IPS-20b (cell line): ENCODE results near the gene SLC6A19.

Source experiments
- H3K27ac ChIP-seq: one replicate; pipeline ENCODE4 v1.5.1; 2013; ENCODE audit warnings: low read length
- H3K27me3 ChIP-seq: 2 replicates; pipeline ENCODE4 v1.6.1; 2013; ENCODE audit warnings: mild to moderate bottlenecking, low read length, inconsistent platforms; ENCODE audit not compliant: insufficient read depth
- H3K36me3 ChIP-seq: 2 replicates; pipeline ENCODE4 v1.6.1; 2013; ENCODE audit warnings: low read depth, mild to moderate bottlenecking, inconsistent platforms, low read length, moderate library complexity; ENCODE audit not compliant: insufficient read depth
- H3K4me1 ChIP-seq: 2 replicates; pipeline ENCODE4 v1.6.1; 2013; ENCODE audit warnings: mild to moderate bottlenecking, control low read depth, inconsistent platforms, low read length, moderate library complexity; ENCODE audit not compliant: insufficient read depth
- H3K4me3 ChIP-seq: 2 replicates; pipeline ENCODE4 v1.5.1; 2013; ENCODE audit warnings: mild to moderate bottlenecking, low read length, inconsistent platforms
- H3K9ac ChIP-seq: 2 replicates; pipeline ENCODE4 v1.6.1; 2013; ENCODE audit warnings: low read depth, mild to moderate bottlenecking, inconsistent platforms, low read length, moderate library complexity
- H3K9me3 ChIP-seq: 2 replicates; pipeline ENCODE4 v1.6.1; 2013; ENCODE audit warnings: mild to moderate bottlenecking, low read depth, low read length, inconsistent platforms; ENCODE audit not compliant: insufficient read depth

Gene SLC6A19

DNA sequence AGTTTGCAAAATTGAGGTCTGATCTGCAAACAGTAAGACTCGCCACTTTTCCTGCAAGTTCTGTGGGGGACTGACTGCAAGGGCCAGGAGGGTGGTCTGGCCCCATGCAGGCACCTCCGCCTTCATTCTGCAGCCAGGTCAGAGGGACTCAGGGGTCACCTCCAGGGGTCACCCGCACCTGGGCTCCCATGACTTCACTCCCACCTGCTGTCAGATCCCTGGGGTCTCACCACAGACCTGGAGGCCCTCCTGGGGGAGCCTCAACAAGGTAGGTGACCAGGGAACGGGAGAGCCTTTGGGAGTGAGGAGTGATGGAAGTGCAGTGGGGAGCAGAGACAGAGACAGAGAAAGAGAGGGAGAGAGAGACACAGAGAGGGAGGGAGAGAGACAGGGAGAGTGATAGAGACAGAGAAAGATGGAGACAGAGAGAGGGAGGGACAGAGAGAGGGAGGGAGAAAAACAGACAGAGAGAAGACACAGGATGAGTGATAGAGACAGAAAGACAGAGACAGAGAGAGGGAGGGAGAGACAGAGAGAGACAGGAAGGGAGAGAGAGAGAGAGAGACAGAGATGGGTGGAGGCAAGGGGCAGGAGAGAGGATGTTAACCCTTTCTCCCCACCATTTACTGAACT, 41.5 kb upstream of the SLC6A19 start:
- Histone ChIP-seq H3K36me3 (no peaks in the 10 kb centered on the region), H3K9me3 (no peaks in the 10 kb centered on the region), H3K27ac (no peak overlapping the region), H3K4me1 (no peaks in the 10 kb centered on the region), H3K27me3 (peaks cover 35% of the 10 kb centered on the region), H3K4me3 (no peak overlapping the region), H3K9ac (no peak overlapping the region)

DNA sequence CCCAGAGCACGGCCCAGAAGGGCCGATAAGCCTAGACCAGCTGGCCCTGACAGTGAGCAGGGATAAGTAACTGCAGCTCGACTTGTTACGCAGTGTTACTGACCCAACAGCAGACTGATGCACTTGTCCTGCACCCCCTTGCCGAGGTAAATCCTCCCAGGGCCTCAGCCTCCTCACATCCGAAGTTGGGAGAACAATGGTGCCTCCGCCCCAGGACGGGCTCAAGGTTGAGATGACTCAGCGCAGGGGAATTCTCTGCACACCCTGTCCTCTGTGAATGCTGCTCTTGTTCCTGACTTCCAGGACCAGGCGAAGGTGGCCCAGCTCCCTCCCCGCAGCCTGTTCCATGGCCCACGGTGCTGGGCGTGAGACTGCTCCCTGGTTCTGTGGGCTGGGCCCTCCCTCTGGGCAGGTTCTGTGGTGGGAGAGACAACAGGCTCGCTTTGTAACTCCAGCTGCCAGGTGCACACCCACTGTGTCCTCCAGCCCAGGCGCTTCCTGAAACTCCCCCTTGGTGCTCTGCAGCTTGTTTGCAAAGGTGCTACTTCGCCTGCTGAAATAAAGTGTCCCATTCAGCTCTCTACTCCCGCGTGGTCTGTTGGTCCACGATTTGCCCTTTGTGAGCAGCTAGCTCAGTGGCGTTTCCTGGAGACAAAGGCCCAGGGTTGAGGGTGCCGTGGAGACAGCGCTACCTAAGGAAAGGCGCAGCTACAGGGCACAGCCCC, 40.1 kb upstream of the SLC6A19 start:
- peaks cover 23% of the 10 kb centered on the region for H3K27me3 ChIP-seq
- no peak overlapping the region for H3K27ac ChIP-seq
- no peak overlapping the region for H3K9ac ChIP-seq

DNA sequence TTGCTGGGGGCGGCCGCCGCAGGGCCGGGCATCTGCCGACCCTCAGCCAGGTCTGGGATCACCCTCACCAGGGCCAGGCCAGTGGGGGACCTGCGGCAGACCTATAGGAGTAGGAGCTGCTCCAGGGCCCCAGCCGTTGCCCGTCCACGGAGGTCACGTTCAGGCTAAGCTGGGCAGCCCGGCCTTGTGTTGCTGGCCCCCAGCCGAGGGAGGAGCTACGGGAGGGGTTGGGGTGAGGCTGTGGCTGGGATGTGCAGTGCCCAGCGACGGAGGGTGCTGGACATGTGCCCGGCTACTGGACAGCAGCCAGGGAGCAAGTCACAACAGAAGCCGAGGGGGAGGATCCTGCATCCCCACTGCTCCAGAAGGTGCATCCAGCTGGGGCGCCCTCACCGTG, 39.6 kb upstream of the SLC6A19 start:
- Histone ChIP-seq H3K27ac (no peak overlapping the region), H3K27me3 (peaks cover 18% of the 10 kb centered on the region), H3K9ac (no peak overlapping the region), H3K36me3 (no peaks in the 10 kb centered on the region), H3K9me3 (no peaks in the 10 kb centered on the region), H3K4me3 (no peak overlapping the region), H3K4me1 (no peaks in the 10 kb centered on the region)

More for the DNA sequence above, 40.1 kb upstream of the SLC6A19 start:
- no peaks in the 10 kb centered on the region for H3K4me1 ChIP-seq
- H3K36me3 ChIP-seq: no peaks in the 10 kb centered on the region
- no peaks in the 10 kb centered on the region for H3K9me3 ChIP-seq
- no peak overlapping the region for H3K4me3 ChIP-seq

DNA sequence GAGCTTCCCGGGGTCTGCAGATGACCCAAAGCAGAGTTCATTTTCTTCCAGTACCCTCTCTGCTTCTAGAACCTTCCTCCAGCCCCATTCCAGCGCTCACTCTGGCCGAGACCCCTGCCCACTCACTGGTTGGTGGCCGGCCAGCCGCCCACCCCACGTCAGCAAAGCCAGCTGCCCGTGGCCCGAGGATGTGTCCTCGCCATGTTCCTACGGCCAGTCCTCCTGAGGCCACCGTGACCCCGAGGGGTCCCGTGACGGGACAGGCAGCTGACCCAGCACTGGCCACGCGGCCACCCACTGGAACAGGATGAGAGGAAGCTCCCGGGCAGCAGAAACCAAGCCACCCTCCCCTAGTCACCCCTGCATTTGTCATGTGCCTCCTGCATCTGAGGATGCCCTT, 39.1 kb upstream of the SLC6A19 start:
- no peak overlapping the region for H3K27ac ChIP-seq
- no peaks in the 10 kb centered on the region for H3K4me1 ChIP-seq

DNA sequence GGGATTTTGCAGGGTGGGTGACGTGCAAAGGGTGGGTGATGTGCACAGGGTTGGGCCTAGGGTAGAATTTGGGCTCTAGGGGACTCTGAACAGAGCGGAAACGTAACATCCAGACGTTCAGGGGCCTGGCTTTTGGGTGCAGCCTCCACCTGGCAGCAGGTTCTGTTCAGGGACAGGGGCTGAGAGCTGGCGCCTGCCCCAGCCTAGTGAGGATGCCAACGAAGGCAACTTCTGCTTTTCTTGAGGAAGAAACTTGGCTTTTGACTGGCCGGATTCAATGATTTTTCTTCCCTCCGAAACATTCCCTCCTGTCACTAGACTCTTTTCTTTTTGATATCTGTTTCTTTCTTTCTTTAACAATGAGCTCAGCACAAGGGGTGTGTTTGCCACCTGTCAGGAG, 38.6 kb upstream of the SLC6A19 start:
- H3K4me1 ChIP-seq: no peaks in the 10 kb centered on the region
- no peak overlapping the region for H3K9ac ChIP-seq
- H3K36me3 ChIP-seq: no peaks in the 10 kb centered on the region
- no peak overlapping the region for H3K27ac ChIP-seq
- no peak overlapping the region for H3K4me3 ChIP-seq
- H3K9me3 ChIP-seq: no peaks in the 10 kb centered on the region
- peaks cover 12% of the 10 kb centered on the region for H3K27me3 ChIP-seq

More for the DNA sequence above, 39.1 kb upstream of the SLC6A19 start:
- Histone ChIP-seq H3K36me3 (no peaks in the 10 kb centered on the region), H3K9me3 (no peaks in the 10 kb centered on the region), H3K27me3 (peaks cover 14% of the 10 kb centered on the region), H3K9ac (no peak overlapping the region), H3K4me3 (no peak overlapping the region)

DNA sequence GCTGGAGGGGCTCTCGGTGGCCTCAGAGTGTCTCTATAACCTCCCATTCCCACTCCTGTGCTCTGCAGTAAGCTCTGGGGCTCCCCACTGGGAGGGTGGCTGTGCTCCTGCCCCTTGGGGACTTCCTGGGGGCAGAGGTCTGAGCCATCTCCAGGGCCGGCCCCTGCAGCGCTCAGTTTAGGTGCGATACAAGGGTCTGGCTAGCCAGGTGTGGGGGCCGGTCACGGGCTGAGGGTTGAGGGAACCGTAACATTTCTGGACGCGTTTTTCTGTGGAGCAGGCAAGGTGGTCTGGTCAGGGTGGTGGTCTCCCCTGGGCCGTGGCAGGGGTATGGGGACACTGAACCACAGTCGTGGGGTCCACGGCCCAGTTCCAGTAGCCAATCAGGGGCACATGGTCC, 38.0 kb upstream of the SLC6A19 start:
- no peaks in the 10 kb centered on the region for H3K9me3 ChIP-seq
- peaks cover 5% of the 10 kb centered on the region; the same call in 1 of the 2 replicates for H3K27me3 ChIP-seq
- H3K9ac ChIP-seq: no peak overlapping the region
- H3K4me1 ChIP-seq: no peaks in the 10 kb centered on the region
- no peak overlapping the region for H3K4me3 ChIP-seq
- no peaks in the 10 kb centered on the region for H3K36me3 ChIP-seq
- no peak overlapping the region for H3K27ac ChIP-seq

DNA sequence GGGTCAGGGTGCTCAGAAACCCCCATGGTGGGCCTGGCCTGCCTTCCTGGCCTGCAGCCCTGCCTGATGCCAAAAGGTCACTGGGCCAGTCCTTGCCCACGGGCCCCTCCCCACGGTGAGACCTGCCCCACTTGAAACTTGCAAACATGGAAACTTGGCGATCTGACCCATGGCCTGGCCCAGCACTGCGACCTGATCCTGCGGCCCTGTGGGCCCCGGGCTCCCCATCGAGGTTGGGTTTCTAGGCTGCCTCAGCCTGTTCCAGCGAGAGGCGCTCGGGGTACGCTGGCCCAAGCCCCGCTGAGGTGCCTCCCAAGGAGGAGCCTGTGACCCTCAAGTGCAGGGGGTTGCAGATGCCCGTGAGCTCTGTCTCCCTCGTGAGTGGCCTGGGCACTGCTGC, 37.5 kb upstream of the SLC6A19 start:
- H3K4me1 ChIP-seq: no peaks in the 10 kb centered on the region
- H3K9me3 ChIP-seq: no peaks in the 10 kb centered on the region
- no peak overlapping the region for H3K27ac ChIP-seq
- no peaks in the 10 kb centered on the region for H3K36me3 ChIP-seq
- peaks cover 3% of the 10 kb centered on the region; the same call in 1 of the 2 replicates for H3K27me3 ChIP-seq
- no peak overlapping the region for H3K9ac ChIP-seq
- no peak overlapping the region for H3K4me3 ChIP-seq

DNA sequence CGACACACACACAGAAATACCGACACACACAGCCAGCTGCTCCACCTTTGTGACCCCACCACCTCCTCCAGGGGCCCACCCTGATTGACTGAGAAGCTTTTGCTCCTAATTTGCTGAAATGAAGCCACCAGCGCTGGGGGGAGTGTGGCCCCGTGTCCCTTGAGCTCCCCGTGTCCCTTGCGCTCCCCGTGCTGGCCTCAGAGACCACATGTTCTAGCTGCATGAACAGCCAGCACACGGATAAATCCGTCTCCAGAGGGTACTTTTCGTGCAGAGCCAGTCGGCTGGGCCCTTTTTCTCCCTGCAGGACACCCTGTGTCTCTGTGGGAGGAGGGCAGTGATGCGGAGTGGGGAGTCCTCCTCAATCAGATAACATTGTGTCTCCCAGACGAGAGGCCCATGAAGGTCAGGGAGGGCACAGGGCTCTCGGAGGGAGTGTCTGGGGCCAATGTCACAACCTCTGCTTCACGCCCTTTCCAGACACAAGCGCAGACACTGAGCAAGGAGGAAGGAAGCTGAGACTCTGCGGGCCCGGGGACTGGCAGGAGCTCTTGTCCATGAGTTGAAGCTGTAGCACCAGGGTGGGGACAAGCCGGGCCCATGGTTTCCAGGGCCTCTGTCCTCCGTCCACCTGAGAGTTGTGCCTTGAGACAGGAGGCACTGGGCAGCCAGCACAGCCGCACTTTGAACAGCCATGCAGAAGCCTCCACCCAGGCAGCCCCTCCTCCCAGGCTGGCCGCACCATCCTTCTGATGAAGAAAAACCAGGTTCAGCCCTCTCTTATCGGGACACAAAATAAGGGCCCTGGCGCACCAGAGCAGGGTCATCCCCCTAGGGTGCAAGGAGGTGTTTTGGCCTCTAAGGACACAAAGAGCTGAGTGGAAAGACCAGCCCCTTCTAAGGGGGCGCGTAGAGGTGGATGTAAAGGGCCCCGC, 36.4 kb upstream of the SLC6A19 start:
- H3K4me3 ChIP-seq: no peak overlapping the region
- H3K27ac ChIP-seq: no peak overlapping the region
- no peak overlapping the region for H3K9ac ChIP-seq
- no peaks in the 10 kb centered on the region for H3K36me3 ChIP-seq
- no peaks in the 10 kb centered on the region for H3K4me1 ChIP-seq
- no peaks in the 10 kb centered on the region for H3K9me3 ChIP-seq
- peaks cover 3% of the 10 kb centered on the region; the same call in 1 of the 2 replicates for H3K27me3 ChIP-seq

DNA sequence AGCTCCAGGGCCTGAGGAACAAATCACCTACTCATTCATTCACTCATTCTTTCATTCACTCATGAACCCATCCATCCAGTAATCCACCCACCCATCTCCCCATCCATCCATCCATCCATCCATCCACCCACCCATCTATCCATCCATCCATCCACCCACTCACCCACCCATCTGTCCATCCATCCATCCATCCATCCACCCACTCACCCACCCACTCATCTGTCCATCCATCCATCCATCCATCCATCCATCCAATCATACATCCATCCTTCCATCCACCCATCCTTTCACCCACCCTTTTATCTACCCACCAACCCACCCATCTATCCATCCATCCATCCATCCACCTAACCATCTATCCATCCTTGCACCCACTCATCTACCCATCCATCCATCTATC, 35.5 kb upstream of the SLC6A19 start:
- Histone ChIP-seq H3K9me3 (no peaks in the 10 kb centered on the region), H3K4me3 (no peak overlapping the region), H3K27me3 (peaks cover 3% of the 10 kb centered on the region; the same call in 1 of the 2 replicates), H3K4me1 (no peaks in the 10 kb centered on the region), H3K27ac (no peak overlapping the region), H3K36me3 (no peaks in the 10 kb centered on the region), H3K9ac (no peak overlapping the region)

DNA sequence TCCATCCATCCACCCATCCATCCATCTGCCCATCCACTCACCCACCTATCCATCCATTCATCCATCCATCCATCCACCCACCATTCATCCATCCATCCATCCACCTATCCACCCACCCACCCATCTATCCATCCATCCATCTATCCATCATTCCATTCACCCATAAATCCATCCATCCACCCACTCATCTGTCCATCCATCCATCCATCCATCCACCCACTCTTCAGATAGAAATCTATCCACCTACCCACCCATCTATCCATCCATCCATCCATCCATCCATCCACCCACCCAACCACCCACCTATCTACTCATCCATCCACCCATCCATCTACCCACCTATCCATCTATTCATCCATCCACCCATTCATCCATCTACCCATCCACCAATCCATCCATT, 35.0 kb upstream of the SLC6A19 start:
- Histone ChIP-seq H3K9me3 (no peaks in the 10 kb centered on the region), H3K9ac (no peak overlapping the region), H3K36me3 (no peaks in the 10 kb centered on the region), H3K4me1 (no peaks in the 10 kb centered on the region), H3K27me3 (peaks cover 3% of the 10 kb centered on the region; the same call in 1 of the 2 replicates), H3K4me3 (no peak overlapping the region), H3K27ac (no peak overlapping the region)

DNA sequence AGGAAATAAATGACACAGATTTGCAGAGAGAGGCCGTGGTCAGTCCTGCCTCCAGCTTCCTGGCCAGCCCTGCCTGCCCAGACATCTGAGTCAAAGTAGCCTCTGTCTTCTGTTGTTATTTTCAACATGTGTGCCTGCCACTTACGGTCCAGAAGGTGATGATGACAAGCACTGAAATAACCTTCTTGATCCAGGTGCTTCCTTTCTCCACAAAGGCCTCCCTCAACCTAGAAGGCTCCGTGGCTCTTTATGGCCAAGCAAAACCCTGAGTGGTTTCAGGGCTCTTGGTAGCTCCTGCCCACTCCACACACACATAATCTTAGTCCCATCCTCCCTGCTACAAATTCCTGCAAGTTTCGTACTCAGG, 34.1 kb upstream of the SLC6A19 start:
- Histone ChIP-seq H3K27me3 (peaks cover 3% of the 10 kb centered on the region; the same call in 1 of the 2 replicates), H3K4me3 (no peak overlapping the region), H3K4me1 (no peaks in the 10 kb centered on the region), H3K27ac (no peak overlapping the region), H3K9me3 (no peaks in the 10 kb centered on the region), H3K36me3 (no peaks in the 10 kb centered on the region), H3K9ac (no peak overlapping the region)
